Esophagus squamous epithelium (tissue), 4 donors: Measurements from ENCODE around the gene OR10A2.

Source experiments
- CTCF ChIP-seq, 6 experiments: fragments of 450-650 bp in 4 of 6; fragments of 200-600 bp in 2 of 6; sonication (generic) in 2 of 6; IDR thresholded peaks; one replicate each; pipeline ENCODE4 v1.5.1; 2016 to 2019; ENCODE audit warnings: antibody characterized with exemption in 6 of 6, mild to moderate bottlenecking in 4 of 6, moderate library complexity in 4 of 6
- POLR2A ChIP-seq, 4 donors: fragments of 450-650 bp; IDR thresholded peaks; one replicate each; pipeline ENCODE4 v1.6.1; 2017; ENCODE audit warnings: antibody characterized with exemption in 4 of 4, mild to moderate bottlenecking in 4 of 4, moderate library complexity in 3 of 4

- TF ChIP-seq POLR2A (IDR thresholded peaks at IDR 0.05) (no peak), CTCF (IDR thresholded peaks at IDR 0.05) (no peak)
These were observed 1.6 kb downstream of the OR10A2 start for GRCh38 chr11:6864438-6864837.
